Heart left ventricle (tissue), 16 donors: ENCODE data around the gene TMEM131L. TPM values are rescaled to one million over a fixed set of nuclear protein-coding genes. Genes with fewer than 3 reads are reported as not detected.

Source experiments
- ATAC-seq, 4 donors: fragments of 200-7000 bp; cut with Tn5 transposase; one replicate each; pipeline ENCODE4 v1.9.1; 2020 to 2022; ENCODE audit warnings: moderate library complexity in 4 of 4, mild to moderate bottlenecking in 3 of 4, moderate number of reproducible peaks in 1 of 4
- DNase-seq, 5 donors: peaks; one replicate each; pipeline ENCODE4 v3.0.0-alpha.2; 2020
- H3K27ac ChIP-seq, 12 donors: fragments of 200-600 bp; sonication (generic) in 4 of 12; one replicate each; pipeline versions ENCODE4 v1.5.0 to v1.8.0; 2016 to 2022; ENCODE audit warnings: mild to moderate bottlenecking in 2 of 12
- H3K27me3 ChIP-seq, 9 donors: fragments of 200-600 bp; sonication (generic) in 2 of 9; one replicate each; pipeline versions ENCODE4 v1.5.1 to v1.8.0; 2016 to 2022; ENCODE audit warnings: mild to moderate bottlenecking in 3 of 9
- H3K36me3 ChIP-seq, 9 donors: fragments of 200-600 bp; sonication (generic) in 2 of 9; one replicate each; pipeline versions ENCODE4 v1.5.0 to v1.8.0; 2018 to 2022; ENCODE audit warnings: mild to moderate bottlenecking in 2 of 9
- H3K4me1 ChIP-seq, 12 donors: fragments of 200-600 bp; sonication (generic) in 4 of 12; one replicate each; pipeline versions ENCODE4 v1.5.0 to v1.8.0; 2016 to 2022; ENCODE audit warnings: mild to moderate bottlenecking in 3 of 12
- H3K4me3 ChIP-seq, 12 donors: fragments of 200-600 bp; sonication (generic) in 4 of 12; one replicate each; pipeline versions ENCODE4 v1.5.0 to v1.8.0; 2017 to 2022; ENCODE audit warnings: mild to moderate bottlenecking in 9 of 12, moderate library complexity in 4 of 12
- H3K9me3 ChIP-seq, 12 donors: fragments of 200-600 bp; sonication (generic) in 4 of 12; one replicate each; pipeline versions ENCODE4 v1.5.0 to v1.8.0; 2016 to 2022; ENCODE audit warnings: mild to moderate bottlenecking in 1 of 12
- POLR2A ChIP-seq, 2 donors: fragments of 450-650 bp; IDR thresholded peaks; one replicate each; pipeline ENCODE4 v1.6.1; 2017; ENCODE audit warnings: antibody characterized with exemption in 2 of 2, mild to moderate bottlenecking in 2 of 2, moderate library complexity in 2 of 2
- WGBS, 4 donors: extraction: QIAGEN DNeasy Blood & Tissue Kit in 2 of 4; methylation state at CpG; one replicate each; pipeline versions ENCODE4 v1.1.5 to v1.1.7; 2013 to 2018; 5-methylcytosine and 5-hydroxymethylcytosine counted together
- intact Hi-C, 10 donors: fragments of 100-400 bp; cut with DNase I; formaldehyde crosslinking; loops; one replicate each; pipeline versions ENCODE4 v1.11.1 to v1.14.2; 2022
- polyA plus RNA-seq, 2 donors: library from polyadenylated mRNA; stranded (reverse); fragments of 200-250 nt; gene quantifications; one replicate each; pipeline ENCODE4 v1.2.3, GENCODE V29; 2013
- total RNA-seq, 9 donors: library from RNA; depleted of rRNA in 2 of 9; stranded (reverse); fragments of >200 nt in 2 of 9; fragmentation: NEBNext Ultra II Directional in 3 of 9; extraction: Animal tissue kit (Norgen Biotek cat#: 25700) in 3 of 9; gene quantifications; one replicate each; pipeline versions ENCODE4 v1.1.0 to v1.2.4, GENCODE V29; 2016 to 2023
- TF ChIP-seq, protein P1 (sequence below), 12 donors: fragments of 200-600 bp; sonication (generic) in 4 of 12; IDR thresholded peaks; one replicate each; pipeline versions ENCODE4 v1.5.0 to v1.8.0; 2018 to 2022; ENCODE audit warnings: antibody characterized with exemption in 12 of 12, mild to moderate bottlenecking in 5 of 12
- donor health status: ischemic (EF 13 %, LVEDD 7.1; RV severe dilation, severe dysfunction).
- donor health status: healthy with polysubstance abuse.
- donor health status: DM: no; HTN: yes; CAD: no.
- donor health status: DM: no; HTN: no; CAD: no.
- donor health status: ischemic (EF 25% LVEDD 6.9; RV normal size, moderate dysfunction).
- donor health status: ischemic (EF 25% LVEDD 5.7; RV mildly dilated, moderate dysfunction).
- donor health status: healthy.
- donor health status: DM: yes; HTN: yes; CAD: no.
- donor health status: ischemic (EF 35%, LVEDD 5.7; RV mildly dilated, moderate dysfunction).
- donor health status: nonischemic (EF 11% LVEDD 7.7; RV severe dilation, severe dysfunction).
- donor health status: DM: yes; HTN: yes; CAD: no.
- donor health status: PGD.
- donor health status: ischemic (EF 29% LVEDD 5.4; RV normal size, mild dysfunction).
- donor health status: nonischemic (EF 23%, LVEDD 6.1; RV moderate dilation, normal function).

TMEM131L gene
- total and polyA plus RNA-seq, 11 donors: 3.8 to 22.2 (median 19.6) TPM

DNA sequence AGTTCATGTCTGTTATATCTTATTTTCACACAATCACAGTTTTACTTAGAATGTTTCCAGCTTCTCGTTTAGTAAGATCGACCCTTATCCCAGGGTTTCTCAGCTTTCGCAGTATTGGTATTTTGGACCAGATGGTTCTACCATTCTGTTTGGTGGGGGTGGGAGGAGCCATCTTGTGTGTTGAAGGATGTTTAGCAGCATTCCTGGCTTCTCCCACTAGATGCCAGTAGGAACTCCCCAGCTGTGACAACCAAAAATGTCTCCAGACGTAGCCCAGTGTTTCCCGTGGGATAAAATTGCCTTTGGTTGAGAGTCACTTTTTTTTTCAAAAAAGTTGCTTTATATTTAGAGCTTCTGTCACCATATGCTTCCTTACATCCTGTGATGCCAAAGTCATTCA is 127.0 kb downstream of the TMEM131L start:
- H3K4me1 ChIP-seq: peaks cover 0 to 11% (median 0%) of the 10 kb centered on the region in 12 donors
- WGBS, 4 donors: 87 to 93% (median 90%) methylated on average over 5 of the region's 5 CpGs
- intact Hi-C loops: no loop called here
- H3K36me3 ChIP-seq: peaks cover 3 to 99% (median 87%) of the 10 kb centered on the region in 9 donors
- TF ChIP-seq, protein P1, sequence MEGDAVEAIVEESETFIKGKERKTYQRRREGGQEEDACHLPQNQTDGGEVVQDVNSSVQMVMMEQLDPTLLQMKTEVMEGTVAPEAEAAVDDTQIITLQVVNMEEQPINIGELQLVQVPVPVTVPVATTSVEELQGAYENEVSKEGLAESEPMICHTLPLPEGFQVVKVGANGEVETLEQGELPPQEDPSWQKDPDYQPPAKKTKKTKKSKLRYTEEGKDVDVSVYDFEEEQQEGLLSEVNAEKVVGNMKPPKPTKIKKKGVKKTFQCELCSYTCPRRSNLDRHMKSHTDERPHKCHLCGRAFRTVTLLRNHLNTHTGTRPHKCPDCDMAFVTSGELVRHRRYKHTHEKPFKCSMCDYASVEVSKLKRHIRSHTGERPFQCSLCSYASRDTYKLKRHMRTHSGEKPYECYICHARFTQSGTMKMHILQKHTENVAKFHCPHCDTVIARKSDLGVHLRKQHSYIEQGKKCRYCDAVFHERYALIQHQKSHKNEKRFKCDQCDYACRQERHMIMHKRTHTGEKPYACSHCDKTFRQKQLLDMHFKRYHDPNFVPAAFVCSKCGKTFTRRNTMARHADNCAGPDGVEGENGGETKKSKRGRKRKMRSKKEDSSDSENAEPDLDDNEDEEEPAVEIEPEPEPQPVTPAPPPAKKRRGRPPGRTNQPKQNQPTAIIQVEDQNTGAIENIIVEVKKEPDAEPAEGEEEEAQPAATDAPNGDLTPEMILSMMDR (IDR thresholded peaks at IDR 0.05): no peak
- TF ChIP-seq POLR2A (IDR thresholded peaks at IDR 0.05): no peak
- no peaks in the 10 kb centered on the region for H3K9me3 ChIP-seq
- H3K27ac ChIP-seq: no peak overlapping the region
- no peak overlapping the region for H3K4me3 ChIP-seq
- no peaks in the 10 kb centered on the region for H3K27me3 ChIP-seq
- no peak for DNase-seq
- ATAC-seq: peak in 1 of 4 donors; percentile 25

DNA sequence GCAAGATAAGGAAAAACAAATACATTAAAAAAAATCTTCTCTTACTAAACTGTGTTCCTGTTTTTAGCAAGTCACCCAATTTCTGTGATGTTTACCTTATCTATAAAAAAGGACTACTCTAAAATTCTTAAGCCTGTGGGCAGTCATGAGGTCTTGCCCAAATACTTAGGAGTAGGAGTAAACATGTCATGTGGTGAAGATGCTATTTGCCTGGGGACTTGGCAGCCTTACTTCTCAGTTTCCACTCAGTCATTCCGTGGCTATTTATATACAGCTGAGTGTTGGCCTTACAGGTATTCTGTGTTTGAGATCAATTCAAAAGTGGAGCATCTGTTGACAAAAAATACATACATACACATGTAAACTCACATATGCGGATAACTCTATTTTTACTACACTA is 128.1 kb downstream of the TMEM131L start:
- Histone ChIP-seq H3K4me1 (peaks cover 0 to 11% (median 0%) of the 10 kb centered on the region in 12 donors), H3K4me3 (no peak overlapping the region), H3K36me3 (peaks cover 3 to 99% (median 92%) of the 10 kb centered on the region in 9 donors), H3K27me3 (no peaks in the 10 kb centered on the region), H3K27ac (peak overlapping the region in 4 of 12 donors; percentile 16 to 32 (median 27)), H3K9me3 (no peaks in the 10 kb centered on the region)
- DNase-seq: peak in 3 of 5 donors; percentile 28 to 33 (median 30)
- WGBS, 4 donors: 30 to 53% (median 37%) methylated on average over 2 of the region's 2 CpGs
- peak; percentile 77 to 90 (median 86) for ATAC-seq
- no peak for TF ChIP-seq POLR2A (IDR thresholded peaks at IDR 0.05)
- TF ChIP-seq, protein P1 (IDR thresholded peaks at IDR 0.05): no peak
- intact Hi-C loops: no loop called here

DNA sequence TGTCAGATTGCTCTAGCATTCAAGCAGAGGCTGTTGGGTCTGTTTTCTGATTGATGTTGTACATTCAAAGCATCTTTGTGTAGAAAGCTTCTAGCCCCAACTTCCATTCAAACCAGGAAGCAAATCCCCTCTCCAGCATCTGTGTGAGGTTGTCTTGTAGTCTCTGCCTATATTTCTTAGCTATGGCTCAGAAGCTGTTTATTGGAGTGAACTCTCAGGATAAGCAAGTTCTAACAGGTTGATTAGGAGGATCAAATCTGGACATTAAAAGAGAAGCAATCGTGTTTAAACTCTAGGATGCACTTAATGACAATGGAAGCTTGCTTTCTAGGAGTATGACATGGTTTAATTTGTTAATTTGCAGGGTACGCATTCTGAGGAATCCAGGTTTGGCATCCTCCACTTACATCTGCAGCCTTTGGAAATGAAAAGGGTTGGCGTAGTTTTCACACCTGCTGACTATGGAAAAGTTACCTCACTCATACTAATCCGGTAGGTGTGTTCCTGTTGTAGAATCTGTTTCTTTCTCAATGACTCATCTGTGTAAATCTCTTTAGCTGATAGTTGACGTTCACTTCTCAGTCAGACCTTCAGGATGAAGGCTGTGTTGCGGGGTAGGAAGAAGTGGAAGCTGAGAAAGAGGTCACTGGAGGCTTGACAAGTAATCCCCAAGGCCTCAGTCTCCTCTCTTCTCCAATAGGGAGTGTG is 129.9 kb downstream of the TMEM131L start:
- ATAC-seq: no peak
- H3K27me3 ChIP-seq: no peaks in the 10 kb centered on the region
- no peak overlapping the region for H3K4me3 ChIP-seq
- no peaks in the 10 kb centered on the region for H3K9me3 ChIP-seq
- 89 to 97% (median 93%) methylated on average over 6 of the region's 6 CpGs for WGBS, 4 donors
- intact Hi-C loops: no loop called here
- H3K4me1 ChIP-seq: peaks cover 0 to 8% (median 0%) of the 10 kb centered on the region in 12 donors
- peaks cover 3 to 99% (median 94%) of the 10 kb centered on the region in 9 donors for H3K36me3 ChIP-seq
- TF ChIP-seq POLR2A (IDR thresholded peaks at IDR 0.05): no peak
- TF ChIP-seq, protein P1 (IDR thresholded peaks at IDR 0.05): no peak
- no peak for DNase-seq
- no peak overlapping the region for H3K27ac ChIP-seq

DNA sequence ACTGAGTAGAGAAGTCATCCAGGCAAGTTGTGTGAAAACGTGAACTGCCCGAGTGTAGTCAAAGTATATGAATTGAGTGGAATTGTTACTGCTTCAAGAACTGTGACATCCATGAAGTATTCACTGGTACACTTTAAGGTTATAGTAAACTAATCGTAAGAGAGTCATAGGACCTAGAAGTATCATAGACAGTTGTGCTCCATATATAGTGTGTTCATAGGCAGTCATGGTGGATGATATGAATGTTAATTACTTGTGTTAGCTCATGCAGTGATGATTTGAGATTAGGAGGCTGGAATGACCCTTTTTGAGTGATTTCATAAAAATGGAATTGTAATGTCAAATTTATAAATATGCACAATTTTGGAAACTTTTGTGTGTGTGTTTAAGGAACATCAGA is 136.6 kb downstream of the TMEM131L start:
- DNase-seq (no peak), ATAC-seq (no peak)
- H3K27me3 ChIP-seq: no peaks in the 10 kb centered on the region
- no peak overlapping the region for H3K27ac ChIP-seq
- intact Hi-C loops: no loop called here
- WGBS, 4 donors: 89 to 96% (median 93%) methylated on average over 3 of the region's 3 CpGs
- H3K4me1 ChIP-seq: peaks cover 0 to 5% (median 0%) of the 10 kb centered on the region in 12 donors
- TF ChIP-seq, protein P1 (IDR thresholded peaks at IDR 0.05): no peak
- no peaks in the 10 kb centered on the region for H3K9me3 ChIP-seq
- no peak overlapping the region for H3K4me3 ChIP-seq
- H3K36me3 ChIP-seq: peaks cover 0 to 100% (median 97%) of the 10 kb centered on the region in 9 donors
